HG03139 (cell line): ENCODE results near the gene NHLRC3.
"Not testable (repeated sequence)": the region's sequence is repeated elsewhere in the genome, so short reads cannot be mapped to it uniquely, and the experiment has no call there.

Experiments
- ATAC-seq: cut with Tn5 transposase; IDR thresholded peaks from one replicate; pipeline ENCODE4 v1.9.1; 2021; ENCODE audit not compliant: unreplicated experiment

Gene NHLRC3

GRCh38 chr13:39040206-39040605, 1.9 kb downstream of the NHLRC3 start:
- no peak for ATAC-seq

- ATAC-seq: peak; percentile 56
Measured at GRCh38 chr13:39044536-39044935, 6.3 kb downstream of the NHLRC3 start.

- no peak for ATAC-seq
Measured at GRCh38 chr13:39047560-39047959, 9.3 kb downstream of the NHLRC3 start.

GRCh38 chr13:39048806-39049205, 10.6 kb downstream of the NHLRC3 start:
- no peak for ATAC-seq

GRCh38 chr13:39049274-39049673, 11.0 kb downstream of the NHLRC3 start:
- no peak for ATAC-seq

- ATAC-seq: no peak
Measured at GRCh38 chr13:39051157-39051556, 12.9 kb downstream of the NHLRC3 start.

GRCh38 chr13:39052944-39053343, 14.7 kb downstream of the NHLRC3 start:
- ATAC-seq: no peak

GRCh38 chr13:39054112-39054511, 15.9 kb downstream of the NHLRC3 start:
- ATAC-seq: no peak

- ATAC-seq: no peak
Measured at GRCh38 chr13:39056018-39056417, 17.8 kb downstream of the NHLRC3 start.

- ATAC-seq: no peak
Measured at GRCh38 chr13:39058040-39058439, 19.8 kb downstream of the NHLRC3 start.

GRCh38 chr13:39062004-39062403, 23.7 kb downstream of the NHLRC3 start:
- no peak for ATAC-seq

- ATAC-seq: no peak
Measured at GRCh38 chr13:39072842-39073241, 34.6 kb downstream of the NHLRC3 start.

GRCh38 chr13:39073983-39074382, 35.7 kb downstream of the NHLRC3 start:
- ATAC-seq: no peak

- not testable (repeated sequence) for ATAC-seq
Measured at GRCh38 chr13:39086251-39086945, 48.1 kb downstream of the NHLRC3 start.

- ATAC-seq: no peak
Measured at GRCh38 chr13:39091586-39091985, 53.3 kb downstream of the NHLRC3 start.

- ATAC-seq: no peak
Measured at GRCh38 chr13:39095500-39095899, 57.2 kb downstream of the NHLRC3 start.

GRCh38 chr13:39099231-39099630, 61.0 kb downstream of the NHLRC3 start:
- ATAC-seq: no peak
